GM23338 (cell line): Measurements from ENCODE around the gene RRAD. TPM values are rescaled to one million over a fixed set of nuclear protein-coding genes. Genes with fewer than 3 reads are reported as not detected.

Source experiments
- ATAC-seq: fragments of 200-7000 bp; cut with Tn5 transposase; 3 replicates; pipeline ENCODE4 v1.9.1; 2020
- DNase-seq: peaks from one replicate; pipeline ENCODE4 v3.0.0-alpha.2; 2015; ENCODE audit warnings: low spot score
- H2AFZ ChIP-seq: fragments of 200-600 bp; sonication (generic); 2 replicates; pipeline ENCODE4 v1.8.0; 2016; ENCODE audit warnings: antibody characterized with exemption, mild to moderate bottlenecking, moderate library complexity
- H3F3A ChIP-seq: fragments of 200-600 bp; sonication (generic); replicated peaks from 2 replicates; pipeline ENCODE4 v1.8.0; 2017; ENCODE audit warnings: antibody characterized with exemption, mixed run types, low read depth
- H3K27ac ChIP-seq: fragments of 200-600 bp; sonication (generic); 2 replicates; pipeline ENCODE4 v1.6.1; 2016; ENCODE audit warnings: low read depth
- H3K27me3 ChIP-seq: fragments of 200-600 bp; sonication (generic); 2 replicates; pipeline ENCODE4 v1.8.0; 2016; ENCODE audit warnings: mild to moderate bottlenecking, mixed run types, moderate library complexity; ENCODE audit not compliant: insufficient read depth
- H3K36me3 ChIP-seq: fragments of 200-600 bp; sonication (generic); 2 replicates; pipeline ENCODE4 v1.8.0; 2016; ENCODE audit warnings: mild to moderate bottlenecking; ENCODE audit not compliant: insufficient read depth
- H3K4me1 ChIP-seq: fragments of 200-600 bp; sonication (generic); 2 replicates; pipeline ENCODE4 v1.8.0; 2016; ENCODE audit warnings: mild to moderate bottlenecking, moderate library complexity; ENCODE audit not compliant: insufficient read depth
- H3K4me2 ChIP-seq: fragments of 200-600 bp; sonication (generic); 2 replicates; pipeline ENCODE4 v1.7.1; 2017; ENCODE audit warnings: mixed run types
- H3K4me3 ChIP-seq: fragments of 200-600 bp; sonication (generic); 2 replicates; pipeline ENCODE4 v1.6.1; 2016; ENCODE audit warnings: mixed run types
- H3K79me2 ChIP-seq: fragments of 200-600 bp; sonication (generic); replicated peaks from 2 replicates; pipeline ENCODE4 v1.8.0; 2017; ENCODE audit warnings: mild to moderate bottlenecking; ENCODE audit not compliant: insufficient read depth
- H3K9me2 ChIP-seq: fragments of 200-600 bp; sonication (generic); 2 replicates; pipeline ENCODE4 v1.8.0; 2017; ENCODE audit not compliant: insufficient read depth
- H4K20me1 ChIP-seq: fragments of 200-600 bp; sonication (generic); replicated peaks from 2 replicates; pipeline ENCODE4 v1.8.0; 2017; ENCODE audit warnings: mild to moderate bottlenecking; ENCODE audit not compliant: insufficient read depth
- H3K27ac Mint-ChIP-seq: 2 replicates; pipeline ENCODE4 v1.8.0; 2020; ENCODE audit warnings: inconsistent platforms, mild to moderate bottlenecking, moderate library complexity, mixed read lengths
- H3K27me3 Mint-ChIP-seq: 3 replicates; pipeline ENCODE4 v1.8.0; 2022; ENCODE audit warnings: low read depth, mild to moderate bottlenecking, moderate library complexity, mixed read lengths, inconsistent platforms; ENCODE audit not compliant: insufficient read depth, poor library complexity
- H3K36me3 Mint-ChIP-seq: 3 replicates; pipeline ENCODE4 v1.8.0; 2021; ENCODE audit warnings: low read depth, mild to moderate bottlenecking, inconsistent platforms, moderate library complexity, mixed read lengths
- H3K4me1 Mint-ChIP-seq: 3 replicates; pipeline ENCODE4 v1.8.0; 2020; ENCODE audit warnings: mild to moderate bottlenecking, inconsistent platforms, mixed read lengths
- H3K4me3 Mint-ChIP-seq: 3 replicates; pipeline ENCODE4 v1.8.0; 2021; ENCODE audit warnings: moderate library complexity, mild to moderate bottlenecking, inconsistent platforms, mixed read lengths
- H3K9me3 Mint-ChIP-seq: 3 replicates; pipeline ENCODE4 v1.8.0; 2020; ENCODE audit warnings: moderate library complexity, mild to moderate bottlenecking, inconsistent platforms, mixed read lengths
- CREB1 ChIP-seq: fragments of 250-450 bp; sonication (Bioruptor Pico); IDR thresholded peaks from 2 replicates; pipeline ENCODE4 v1.5.0; 2020; ENCODE audit warnings: low read depth, mild to moderate bottlenecking, moderate library complexity
- EZH2 ChIP-seq: fragments of 200-600 bp; sonication (generic); IDR thresholded peaks from one replicate; pipeline ENCODE4 v1.8.0; 2017; ENCODE audit warnings: antibody characterized with exemption, mild to moderate bottlenecking, low read depth; ENCODE audit not compliant: unreplicated experiment
- EZH2phosphoT487 ChIP-seq: fragments of 200-600 bp; sonication (generic); IDR thresholded peaks from one replicate; pipeline ENCODE4 v1.8.1; 2018; ENCODE audit warnings: antibody characterized with exemption; ENCODE audit not compliant: unreplicated experiment
- JUNB ChIP-seq: IDR thresholded peaks from one replicate; pipeline ENCODE4 v1.6.1; 2016; ENCODE audit warnings: antibody characterized with exemption; ENCODE audit not compliant: unreplicated experiment
- NANOG ChIP-seq: IDR thresholded peaks from 2 replicates; pipeline ENCODE4 v1.6.1; 2016; ENCODE audit warnings: antibody characterized with exemption, borderline replicate concordance
- POLR2AphosphoS5 ChIP-seq: IDR thresholded peaks from 2 replicates; pipeline ENCODE4 v1.6.1; 2016; ENCODE audit warnings: antibody characterized with exemption, low read depth
- STAT1 ChIP-seq: IDR thresholded peaks from one replicate; pipeline ENCODE4 v1.6.1; 2016; ENCODE audit warnings: antibody characterized with exemption; ENCODE audit not compliant: unreplicated experiment
- ZNF114 ChIP-seq: fragments of 250-450 bp; sonication (Bioruptor Pico); IDR thresholded peaks from 2 replicates; pipeline ENCODE4 v1.5.0; 2020; ENCODE audit warnings: mild to moderate bottlenecking, moderate library complexity
- ZNF331 ChIP-seq: fragments of 250-450 bp; sonication (Bioruptor Pico); IDR thresholded peaks from 2 replicates; pipeline ENCODE4 v1.5.0; 2020; ENCODE audit warnings: low read depth, mild to moderate bottlenecking, moderate library complexity
- polyA plus RNA-seq: library from polyadenylated mRNA; unstranded; fragments of >200 nt; fragmentation: Nextera tagmentation; extraction: Ambion mirVana; gene quantifications from 2 replicates; pipeline ENCODE4 v1.2.1, GENCODE V29; 2016
- total RNA-seq: library from RNA; depleted of rRNA; stranded (reverse); fragments of >200 nt; shearing (Covaris generic); gene quantifications from 2 replicates; pipeline ENCODE4 v1.2.3, GENCODE V29; 2014
- TF ChIP-seq, protein P1 (sequence below), 2 experiments: fragments of 200-600 bp in 1 of 2; sonication (generic) in 1 of 2; conservative IDR thresholded peaks; 2 replicates each; pipeline versions ENCODE4 v1.5.1 to v1.6.1; 2016 to 2017; ENCODE audit warnings: antibody characterized with exemption in 2 of 2, low read depth in 2 of 2, mild to moderate bottlenecking in 2 of 2, moderate library complexity in 1 of 2
- TF ChIP-seq, protein P2 (sequence below): IDR thresholded peaks from 2 replicates; pipeline ENCODE4 v1.6.1; 2016; ENCODE audit warnings: antibody characterized with exemption
- TF ChIP-seq, protein P3 (sequence below): fragments of 250-450 bp; sonication (Bioruptor Pico); IDR thresholded peaks from 2 replicates; pipeline ENCODE4 v1.5.0; 2020; ENCODE audit warnings: mild to moderate bottlenecking, moderate library complexity
- TF ChIP-seq, protein P4 (sequence below): IDR thresholded peaks from one replicate; pipeline ENCODE4 v1.6.1; 2018; ENCODE audit warnings: antibody characterized with exemption; ENCODE audit not compliant: unreplicated experiment

The RRAD gene
- total and polyA plus RNA-seq, 2 experiments from 2014 or later = 0.18 TPM; not detected in 1

DNA sequence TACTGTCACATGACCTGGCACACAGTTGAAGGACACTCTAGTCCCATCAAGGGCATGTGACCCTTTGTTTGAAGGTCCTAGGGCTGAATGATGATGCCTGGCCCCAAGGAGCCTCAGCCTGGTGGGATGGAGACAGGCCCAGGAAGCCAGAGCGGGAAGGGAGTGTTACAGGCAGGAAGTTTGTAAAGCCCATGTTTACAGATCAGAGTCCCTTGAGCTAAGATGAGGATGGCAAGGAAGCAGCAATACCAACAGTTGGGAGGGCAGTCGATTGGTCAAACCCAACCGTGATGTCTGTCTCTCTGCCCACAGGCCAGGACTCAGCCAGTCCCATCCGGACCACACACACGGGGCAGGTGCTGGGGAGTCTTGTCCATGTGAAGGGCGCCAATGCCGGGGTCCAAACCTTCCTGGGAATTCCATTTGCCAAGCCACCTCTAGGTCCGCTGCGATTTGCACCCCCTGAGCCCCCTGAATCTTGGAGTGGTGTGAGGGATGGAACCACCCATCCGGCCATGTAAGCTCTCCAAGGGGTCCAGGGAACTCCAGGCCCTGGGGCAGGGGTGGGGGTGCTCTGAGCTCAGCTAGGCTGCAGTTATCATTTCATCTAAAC is 12.5 kb upstream of the RRAD start:
- Histone ChIP-seq H3K9me2 (no peaks in the 10 kb centered on the region), H3K4me1 (peaks cover 8% of the 10 kb centered on the region), H3K27ac (no peak overlapping the region), H3K4me2 (no peak overlapping the region), H3K4me3 (no peak overlapping the region), H3K36me3 (no peaks in the 10 kb centered on the region), H3F3A (0 out of 2 replicates have a peak, but pooled peaks cover 6% of the 10 kb centered on the region), H2AFZ (no peak overlapping the region), H3K79me2 (peaks cover 3% of the 10 kb centered on the region; the same call in 1 of the 2 replicates), H3K27me3 (peaks cover 27% of the 10 kb centered on the region), H4K20me1 (peaks cover 10% of the 10 kb centered on the region)
- no peaks in the 10 kb centered on the region for H3K9me3 Mint-ChIP-seq
- no peak for DNase-seq
- TF ChIP-seq, protein P1, sequence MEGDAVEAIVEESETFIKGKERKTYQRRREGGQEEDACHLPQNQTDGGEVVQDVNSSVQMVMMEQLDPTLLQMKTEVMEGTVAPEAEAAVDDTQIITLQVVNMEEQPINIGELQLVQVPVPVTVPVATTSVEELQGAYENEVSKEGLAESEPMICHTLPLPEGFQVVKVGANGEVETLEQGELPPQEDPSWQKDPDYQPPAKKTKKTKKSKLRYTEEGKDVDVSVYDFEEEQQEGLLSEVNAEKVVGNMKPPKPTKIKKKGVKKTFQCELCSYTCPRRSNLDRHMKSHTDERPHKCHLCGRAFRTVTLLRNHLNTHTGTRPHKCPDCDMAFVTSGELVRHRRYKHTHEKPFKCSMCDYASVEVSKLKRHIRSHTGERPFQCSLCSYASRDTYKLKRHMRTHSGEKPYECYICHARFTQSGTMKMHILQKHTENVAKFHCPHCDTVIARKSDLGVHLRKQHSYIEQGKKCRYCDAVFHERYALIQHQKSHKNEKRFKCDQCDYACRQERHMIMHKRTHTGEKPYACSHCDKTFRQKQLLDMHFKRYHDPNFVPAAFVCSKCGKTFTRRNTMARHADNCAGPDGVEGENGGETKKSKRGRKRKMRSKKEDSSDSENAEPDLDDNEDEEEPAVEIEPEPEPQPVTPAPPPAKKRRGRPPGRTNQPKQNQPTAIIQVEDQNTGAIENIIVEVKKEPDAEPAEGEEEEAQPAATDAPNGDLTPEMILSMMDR (conservative IDR thresholded peaks at IDR 0.05; ENCODE audit: low read depth in 2 of 2) = no peak
- no peak for TF ChIP-seq CREB1 (CRISPR knock-in tag)
- TF ChIP-seq POLR2AphosphoS5 = no peak
- TF ChIP-seq, protein P2, sequence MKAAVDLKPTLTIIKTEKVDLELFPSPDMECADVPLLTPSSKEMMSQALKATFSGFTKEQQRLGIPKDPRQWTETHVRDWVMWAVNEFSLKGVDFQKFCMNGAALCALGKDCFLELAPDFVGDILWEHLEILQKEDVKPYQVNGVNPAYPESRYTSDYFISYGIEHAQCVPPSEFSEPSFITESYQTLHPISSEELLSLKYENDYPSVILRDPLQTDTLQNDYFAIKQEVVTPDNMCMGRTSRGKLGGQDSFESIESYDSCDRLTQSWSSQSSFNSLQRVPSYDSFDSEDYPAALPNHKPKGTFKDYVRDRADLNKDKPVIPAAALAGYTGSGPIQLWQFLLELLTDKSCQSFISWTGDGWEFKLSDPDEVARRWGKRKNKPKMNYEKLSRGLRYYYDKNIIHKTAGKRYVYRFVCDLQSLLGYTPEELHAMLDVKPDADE = no peak
- TF ChIP-seq ZNF114 (CRISPR knock-in tag) = no peak
- TF ChIP-seq JUNB = no peak
- TF ChIP-seq EZH2phosphoT487 = no peak
- no peak for TF ChIP-seq STAT1
- no peak for TF ChIP-seq EZH2
- TF ChIP-seq NANOG = no peak
- TF ChIP-seq, protein P3, sequence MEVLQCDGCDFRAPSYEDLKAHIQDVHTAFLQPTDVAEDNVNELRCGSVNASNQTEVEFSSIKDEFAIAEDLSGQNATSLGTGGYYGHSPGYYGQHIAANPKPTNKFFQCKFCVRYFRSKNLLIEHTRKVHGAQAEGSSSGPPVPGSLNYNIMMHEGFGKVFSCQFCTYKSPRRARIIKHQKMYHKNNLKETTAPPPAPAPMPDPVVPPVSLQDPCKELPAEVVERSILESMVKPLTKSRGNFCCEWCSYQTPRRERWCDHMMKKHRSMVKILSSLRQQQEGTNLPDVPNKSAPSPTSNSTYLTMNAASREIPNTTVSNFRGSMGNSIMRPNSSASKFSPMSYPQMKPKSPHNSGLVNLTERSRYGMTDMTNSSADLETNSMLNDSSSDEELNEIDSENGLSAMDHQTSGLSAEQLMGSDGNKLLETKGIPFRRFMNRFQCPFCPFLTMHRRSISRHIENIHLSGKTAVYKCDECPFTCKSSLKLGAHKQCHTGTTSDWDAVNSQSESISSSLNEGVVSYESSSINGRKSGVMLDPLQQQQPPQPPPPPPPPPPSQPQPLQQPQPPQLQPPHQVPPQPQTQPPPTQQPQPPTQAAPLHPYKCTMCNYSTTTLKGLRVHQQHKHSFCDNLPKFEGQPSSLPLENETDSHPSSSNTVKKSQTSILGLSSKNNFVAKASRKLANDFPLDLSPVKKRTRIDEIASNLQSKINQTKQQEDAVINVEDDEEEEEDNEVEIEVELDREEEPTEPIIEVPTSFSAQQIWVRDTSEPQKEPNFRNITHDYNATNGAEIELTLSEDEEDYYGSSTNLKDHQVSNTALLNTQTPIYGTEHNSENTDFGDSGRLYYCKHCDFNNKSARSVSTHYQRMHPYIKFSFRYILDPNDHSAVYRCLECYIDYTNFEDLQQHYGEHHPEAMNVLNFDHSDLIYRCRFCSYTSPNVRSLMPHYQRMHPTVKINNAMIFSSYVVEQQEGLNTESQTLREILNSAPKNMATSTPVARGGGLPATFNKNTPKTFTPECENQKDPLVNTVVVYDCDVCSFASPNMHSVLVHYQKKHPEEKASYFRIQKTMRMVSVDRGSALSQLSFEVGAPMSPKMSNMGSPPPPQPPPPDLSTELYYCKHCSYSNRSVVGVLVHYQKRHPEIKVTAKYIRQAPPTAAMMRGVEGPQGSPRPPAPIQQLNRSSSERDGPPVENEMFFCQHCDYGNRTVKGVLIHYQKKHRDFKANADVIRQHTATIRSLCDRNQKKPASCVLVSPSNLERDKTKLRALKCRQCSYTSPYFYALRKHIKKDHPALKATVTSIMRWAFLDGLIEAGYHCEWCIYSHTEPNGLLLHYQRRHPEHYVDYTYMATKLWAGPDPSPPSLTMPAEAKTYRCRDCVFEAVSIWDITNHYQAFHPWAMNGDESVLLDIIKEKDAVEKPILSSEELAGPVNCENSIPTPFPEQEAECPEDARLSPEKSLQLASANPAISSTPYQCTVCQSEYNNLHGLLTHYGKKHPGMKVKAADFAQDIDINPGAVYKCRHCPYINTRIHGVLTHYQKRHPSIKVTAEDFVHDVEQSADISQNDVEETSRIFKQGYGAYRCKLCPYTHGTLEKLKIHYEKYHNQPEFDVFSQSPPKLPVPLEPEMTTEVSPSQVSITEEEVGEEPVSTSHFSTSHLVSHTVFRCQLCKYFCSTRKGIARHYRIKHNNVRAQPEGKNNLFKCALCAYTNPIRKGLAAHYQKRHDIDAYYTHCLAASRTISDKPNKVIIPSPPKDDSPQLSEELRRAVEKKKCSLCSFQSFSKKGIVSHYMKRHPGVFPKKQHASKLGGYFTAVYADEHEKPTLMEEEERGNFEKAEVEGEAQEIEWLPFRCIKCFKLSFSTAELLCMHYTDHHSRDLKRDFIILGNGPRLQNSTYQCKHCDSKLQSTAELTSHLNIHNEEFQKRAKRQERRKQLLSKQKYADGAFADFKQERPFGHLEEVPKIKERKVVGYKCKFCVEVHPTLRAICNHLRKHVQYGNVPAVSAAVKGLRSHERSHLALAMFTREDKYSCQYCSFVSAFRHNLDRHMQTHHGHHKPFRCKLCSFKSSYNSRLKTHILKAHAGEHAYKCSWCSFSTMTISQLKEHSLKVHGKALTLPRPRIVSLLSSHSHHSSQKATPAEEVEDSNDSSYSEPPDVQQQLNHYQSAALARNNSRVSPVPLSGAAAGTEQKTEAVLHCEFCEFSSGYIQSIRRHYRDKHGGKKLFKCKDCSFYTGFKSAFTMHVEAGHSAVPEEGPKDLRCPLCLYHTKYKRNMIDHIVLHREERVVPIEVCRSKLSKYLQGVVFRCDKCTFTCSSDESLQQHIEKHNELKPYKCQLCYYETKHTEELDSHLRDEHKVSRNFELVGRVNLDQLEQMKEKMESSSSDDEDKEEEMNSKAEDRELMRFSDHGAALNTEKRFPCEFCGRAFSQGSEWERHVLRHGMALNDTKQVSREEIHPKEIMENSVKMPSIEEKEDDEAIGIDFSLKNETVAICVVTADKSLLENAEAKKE = no peak
- TF ChIP-seq, protein P4, sequence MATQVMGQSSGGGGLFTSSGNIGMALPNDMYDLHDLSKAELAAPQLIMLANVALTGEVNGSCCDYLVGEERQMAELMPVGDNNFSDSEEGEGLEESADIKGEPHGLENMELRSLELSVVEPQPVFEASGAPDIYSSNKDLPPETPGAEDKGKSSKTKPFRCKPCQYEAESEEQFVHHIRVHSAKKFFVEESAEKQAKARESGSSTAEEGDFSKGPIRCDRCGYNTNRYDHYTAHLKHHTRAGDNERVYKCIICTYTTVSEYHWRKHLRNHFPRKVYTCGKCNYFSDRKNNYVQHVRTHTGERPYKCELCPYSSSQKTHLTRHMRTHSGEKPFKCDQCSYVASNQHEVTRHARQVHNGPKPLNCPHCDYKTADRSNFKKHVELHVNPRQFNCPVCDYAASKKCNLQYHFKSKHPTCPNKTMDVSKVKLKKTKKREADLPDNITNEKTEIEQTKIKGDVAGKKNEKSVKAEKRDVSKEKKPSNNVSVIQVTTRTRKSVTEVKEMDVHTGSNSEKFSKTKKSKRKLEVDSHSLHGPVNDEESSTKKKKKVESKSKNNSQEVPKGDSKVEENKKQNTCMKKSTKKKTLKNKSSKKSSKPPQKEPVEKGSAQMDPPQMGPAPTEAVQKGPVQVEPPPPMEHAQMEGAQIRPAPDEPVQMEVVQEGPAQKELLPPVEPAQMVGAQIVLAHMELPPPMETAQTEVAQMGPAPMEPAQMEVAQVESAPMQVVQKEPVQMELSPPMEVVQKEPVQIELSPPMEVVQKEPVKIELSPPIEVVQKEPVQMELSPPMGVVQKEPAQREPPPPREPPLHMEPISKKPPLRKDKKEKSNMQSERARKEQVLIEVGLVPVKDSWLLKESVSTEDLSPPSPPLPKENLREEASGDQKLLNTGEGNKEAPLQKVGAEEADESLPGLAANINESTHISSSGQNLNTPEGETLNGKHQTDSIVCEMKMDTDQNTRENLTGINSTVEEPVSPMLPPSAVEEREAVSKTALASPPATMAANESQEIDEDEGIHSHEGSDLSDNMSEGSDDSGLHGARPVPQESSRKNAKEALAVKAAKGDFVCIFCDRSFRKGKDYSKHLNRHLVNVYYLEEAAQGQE = no peak
- TF ChIP-seq ZNF331 = no peak
- H3K4me3 Mint-ChIP-seq = no peak overlapping the region; the same call in 2 of the 3 replicates
- H3K4me1 Mint-ChIP-seq = peaks cover 12% of the 10 kb centered on the region
- peaks cover 34% of the 10 kb centered on the region for H3K27me3 Mint-ChIP-seq
- ATAC-seq = no peak
- H3K27ac Mint-ChIP-seq = no peak overlapping the region
- peaks cover 21% of the 10 kb centered on the region for H3K36me3 Mint-ChIP-seq
